Thyroid gland (tissue), 4 donors: ENCODE measurements around the gene CSK.

Experiments
- CTCF ChIP-seq, 6 experiments: fragments of 200-600 bp in 3 of 6; fragments of 450-650 bp in 3 of 6; sonication (generic) in 3 of 6; IDR thresholded peaks; one replicate each; pipeline ENCODE4 v1.5.1; 2016 to 2019; ENCODE audit warnings: antibody characterized with exemption in 6 of 6, mild to moderate bottlenecking in 2 of 6, inconsistent platforms in 1 of 6, moderate library complexity in 1 of 6
- POLR2A ChIP-seq, 2 donors: fragments of 450-650 bp; IDR thresholded peaks; one replicate each; pipeline ENCODE4 v1.6.1; 2017; ENCODE audit warnings: antibody characterized with exemption in 2 of 2, mild to moderate bottlenecking in 2 of 2, moderate library complexity in 1 of 2

- TF ChIP-seq CTCF (IDR thresholded peaks at IDR 0.05) (no peak), POLR2A (IDR thresholded peaks at IDR 0.05) (no peak)
Observed at GRCh38 chr15:74837482-74838136, 55.7 kb downstream of the CSK start.
